ENCODE results near the gene AGPAT1. TPM values are rescaled to one million over a fixed set of nuclear protein-coding genes. Genes with fewer than 3 reads are reported as not detected.

Gene AGPAT1
- total and polyA plus RNA-seq, 2 of the 13 experiments (the other 11 are each of a cell fraction or from before 2014, with no cell fraction given), result 51.3 to 139 TPM

DNA sequence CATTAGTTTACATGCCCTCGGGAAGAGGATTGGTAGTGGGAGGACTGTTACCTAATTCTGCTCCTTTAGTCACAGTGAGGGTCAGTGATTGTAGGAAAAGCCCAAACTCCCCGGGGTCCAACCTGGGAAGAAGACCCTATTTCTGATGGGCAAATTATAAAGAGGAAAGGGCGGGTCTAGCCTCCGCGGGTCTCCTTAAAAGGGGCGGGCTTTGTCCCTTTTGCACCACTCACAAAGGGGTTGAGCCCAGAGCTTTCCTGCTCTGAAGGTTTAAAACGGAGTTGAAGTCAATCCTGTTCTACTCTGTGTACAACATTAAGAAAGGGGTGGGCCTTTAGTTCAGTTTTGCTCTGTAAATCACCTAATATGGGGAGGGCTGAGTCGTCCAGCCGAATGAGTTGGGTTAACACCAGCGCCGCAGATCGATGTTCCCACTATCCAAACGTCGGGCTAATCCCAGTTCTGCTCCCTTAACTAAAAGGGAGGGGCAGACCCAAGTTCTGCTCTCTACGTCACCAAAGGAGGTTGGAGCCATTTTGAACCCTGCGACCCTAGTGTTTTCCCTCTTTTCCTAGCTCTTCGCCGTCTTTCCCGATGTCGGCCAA, 1.4 kb upstream of the AGPAT1 start (continued):
- TF ChIP-seq, protein P1, sequence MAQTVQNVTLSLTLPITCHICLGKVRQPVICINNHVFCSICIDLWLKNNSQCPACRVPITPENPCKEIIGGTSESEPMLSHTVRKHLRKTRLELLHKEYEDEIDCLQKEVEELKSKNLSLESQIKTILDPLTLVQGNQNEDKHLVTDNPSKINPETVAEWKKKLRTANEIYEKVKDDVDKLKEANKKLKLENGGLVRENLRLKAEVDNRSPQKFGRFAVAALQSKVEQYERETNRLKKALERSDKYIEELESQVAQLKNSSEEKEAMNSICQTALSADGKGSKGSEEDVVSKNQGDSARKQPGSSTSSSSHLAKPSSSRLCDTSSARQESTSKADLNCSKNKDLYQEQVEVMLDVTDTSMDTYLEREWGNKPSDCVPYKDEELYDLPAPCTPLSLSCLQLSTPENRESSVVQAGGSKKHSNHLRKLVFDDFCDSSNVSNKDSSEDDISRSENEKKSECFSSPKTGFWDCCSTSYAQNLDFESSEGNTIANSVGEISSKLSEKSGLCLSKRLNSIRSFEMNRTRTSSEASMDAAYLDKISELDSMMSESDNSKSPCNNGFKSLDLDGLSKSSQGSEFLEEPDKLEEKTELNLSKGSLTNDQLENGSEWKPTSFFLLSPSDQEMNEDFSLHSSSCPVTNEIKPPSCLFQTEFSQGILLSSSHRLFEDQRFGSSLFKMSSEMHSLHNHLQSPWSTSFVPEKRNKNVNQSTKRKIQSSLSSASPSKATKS (CRISPR knock-in tag; IDR thresholded peaks at IDR 0.05), result no peak
- TF ChIP-seq IKZF5 (CRISPR knock-in tag; IDR thresholded peaks at IDR 0.05) (no peak), TFE3 (CRISPR knock-in tag; IDR thresholded peaks at IDR 0.05) (no peak; the same call in 1 of the 2 replicates), CCDC6 (CRISPR knock-in tag; IDR thresholded peaks at IDR 0.05) (no peak; the same call in 1 of the 2 replicates), ZFX (CRISPR knock-in tag; IDR thresholded peaks at IDR 0.05; ENCODE audit: low read depth) (0 out of 2 replicates have a peak, but pooled peaks have one; percentile 13), ONECUT2 (CRISPR knock-in tag; IDR thresholded peaks at IDR 0.05) (no peak), GATAD1 (CRISPR knock-in tag; IDR thresholded peaks at IDR 0.05) (peak; percentile 1; the same call in 1 of the 2 replicates), KLF13 (CRISPR knock-in tag; IDR thresholded peaks at IDR 0.05) (no peak), TOPORS (CRISPR knock-in tag; IDR thresholded peaks at IDR 0.05) (no peak), NR2C2 (CRISPR knock-in tag; IDR thresholded peaks at IDR 0.05; ENCODE audit: borderline replicate concordance) (no peak), ZNF652 (CRISPR knock-in tag; IDR thresholded peaks at IDR 0.05; ENCODE audit: borderline replicate concordance, low read depth) (no peak), ZNF572 (CRISPR knock-in tag; IDR thresholded peaks at IDR 0.05) (no peak; the same call in 1 of the 2 replicates)
- TF ChIP-seq, protein P2, sequence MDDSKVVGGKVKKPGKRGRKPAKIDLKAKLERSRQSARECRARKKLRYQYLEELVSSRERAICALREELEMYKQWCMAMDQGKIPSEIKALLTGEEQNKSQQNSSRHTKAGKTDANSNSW (CRISPR knock-in tag; IDR thresholded peaks at IDR 0.05; ENCODE audit: borderline replicate concordance), result no peak
- TF ChIP-seq, protein P3, sequence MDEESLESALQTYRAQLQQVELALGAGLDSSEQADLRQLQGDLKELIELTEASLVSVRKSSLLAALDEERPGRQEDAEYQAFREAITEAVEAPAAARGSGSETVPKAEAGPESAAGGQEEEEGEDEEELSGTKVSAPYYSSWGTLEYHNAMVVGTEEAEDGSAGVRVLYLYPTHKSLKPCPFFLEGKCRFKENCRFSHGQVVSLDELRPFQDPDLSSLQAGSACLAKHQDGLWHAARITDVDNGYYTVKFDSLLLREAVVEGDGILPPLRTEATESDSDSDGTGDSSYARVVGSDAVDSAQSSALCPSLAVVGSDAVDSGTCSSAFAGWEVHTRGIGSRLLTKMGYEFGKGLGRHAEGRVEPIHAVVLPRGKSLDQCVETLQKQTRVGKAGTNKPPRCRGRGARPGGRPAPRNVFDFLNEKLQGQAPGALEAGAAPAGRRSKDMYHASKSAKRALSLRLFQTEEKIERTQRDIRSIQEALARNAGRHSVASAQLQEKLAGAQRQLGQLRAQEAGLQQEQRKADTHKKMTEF (CRISPR knock-in tag; IDR thresholded peaks at IDR 0.05), result peak; percentile 29
- TF ChIP-seq, protein P4, sequence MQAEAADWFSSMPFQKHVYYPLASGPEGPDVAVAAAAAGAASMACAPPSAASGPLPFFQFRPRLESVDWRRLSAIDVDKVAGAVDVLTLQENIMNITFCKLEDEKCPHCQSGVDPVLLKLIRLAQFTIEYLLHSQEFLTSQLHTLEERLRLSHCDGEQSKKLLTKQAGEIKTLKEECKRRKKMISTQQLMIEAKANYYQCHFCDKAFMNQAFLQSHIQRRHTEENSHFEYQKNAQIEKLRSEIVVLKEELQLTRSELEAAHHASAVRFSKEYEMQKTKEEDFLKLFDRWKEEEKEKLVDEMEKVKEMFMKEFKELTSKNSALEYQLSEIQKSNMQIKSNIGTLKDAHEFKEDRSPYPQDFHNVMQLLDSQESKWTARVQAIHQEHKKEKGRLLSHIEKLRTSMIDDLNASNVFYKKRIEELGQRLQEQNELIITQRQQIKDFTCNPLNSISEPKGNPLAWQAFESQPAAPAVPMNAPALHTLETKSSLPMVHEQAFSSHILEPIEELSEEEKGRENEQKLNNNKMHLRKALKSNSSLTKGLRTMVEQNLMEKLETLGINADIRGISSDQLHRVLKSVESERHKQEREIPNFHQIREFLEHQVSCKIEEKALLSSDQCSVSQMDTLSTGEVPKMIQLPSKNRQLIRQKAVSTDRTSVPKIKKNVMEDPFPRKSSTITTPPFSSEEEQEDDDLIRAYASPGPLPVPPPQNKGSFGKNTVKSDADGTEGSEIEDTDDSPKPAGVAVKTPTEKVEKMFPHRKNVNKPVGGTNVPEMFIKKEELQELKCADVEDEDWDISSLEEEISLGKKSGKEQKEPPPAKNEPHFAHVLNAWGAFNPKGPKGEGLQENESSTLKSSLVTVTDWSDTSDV (CRISPR knock-in tag; IDR thresholded peaks at IDR 0.05), result no peak
- TF ChIP-seq, protein P5, sequence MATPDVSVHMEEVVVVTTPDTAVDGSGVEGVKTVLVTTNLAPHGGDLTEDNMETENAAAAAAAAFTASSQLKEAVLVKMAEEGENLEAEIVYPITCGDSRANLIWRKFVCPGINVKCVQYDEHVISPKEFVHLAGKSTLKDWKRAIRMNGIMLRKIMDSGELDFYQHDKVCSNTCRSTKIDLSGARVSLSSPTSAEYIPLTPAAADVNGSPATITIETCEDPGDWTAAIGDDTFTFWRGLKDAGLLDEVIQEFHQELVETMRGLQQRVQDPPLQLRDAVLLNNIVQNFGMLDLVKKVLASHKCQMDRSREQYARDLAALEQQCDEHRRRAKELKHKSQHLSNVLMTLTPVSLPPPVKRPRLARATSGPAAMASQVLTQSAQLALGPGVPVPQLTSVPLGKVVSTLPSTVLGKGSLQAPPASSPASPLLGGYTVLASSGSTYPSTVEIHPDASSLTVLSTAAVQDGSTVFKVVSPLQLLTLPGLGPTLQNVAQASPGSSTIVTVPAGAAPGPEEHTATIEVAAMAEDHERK (CRISPR knock-in tag; IDR thresholded peaks at IDR 0.05; ENCODE audit: low read depth), result no peak
